ENCODE data around the gene FAM163A.

The FAM163A gene

GRCh38 chr1:179743679-179744400 is 749 bp downstream of the FAM163A start:
- no peak for TF ChIP-seq CTCF (IDR thresholded peaks at IDR 0.05; ENCODE audit: borderline replicate concordance, insufficient read depth, low read depth, low read length)
- no peak overlapping the region for H3K4me3 ChIP-seq (ENCODE audit: low read depth, low read length)

- no peak overlapping the region for H3K4me3 ChIP-seq (ENCODE audit: low read depth, low read length)
- TF ChIP-seq CTCF (IDR thresholded peaks at IDR 0.05; ENCODE audit: borderline replicate concordance, insufficient read depth, low read depth, low read length) = no peak
Observed at GRCh38 chr1:179744401-179745130, 1.5 kb downstream of the FAM163A start.

- TF ChIP-seq CTCF (IDR thresholded peaks at IDR 0.05; ENCODE audit: borderline replicate concordance, insufficient read depth, low read depth, low read length) = no peak
Observed at GRCh38 chr1:179745131-179745611, 2.1 kb downstream of the FAM163A start.

GRCh38 chr1:179745743-179746142 is 2.7 kb downstream of the FAM163A start:
- TF ChIP-seq CTCF (IDR thresholded peaks at IDR 0.05; ENCODE audit: borderline replicate concordance, insufficient read depth, low read depth, low read length) = no peak
- no peak overlapping the region for H3K4me3 ChIP-seq (ENCODE audit: low read depth, low read length)

More at GRCh38 chr1:179745131-179745611, 2.1 kb downstream of the FAM163A start:
- H3K4me3 ChIP-seq (ENCODE audit: low read depth, low read length) = no peak overlapping the region

- H3K4me3 ChIP-seq (ENCODE audit: low read depth, low read length) = no peak overlapping the region
- TF ChIP-seq CTCF (IDR thresholded peaks at IDR 0.05; ENCODE audit: borderline replicate concordance, insufficient read depth, low read depth, low read length) = no peak
Observed at GRCh38 chr1:179747611-179748010, 4.5 kb downstream of the FAM163A start.

- H3K4me3 ChIP-seq (ENCODE audit: low read depth, low read length) = no peak overlapping the region
- no peak for TF ChIP-seq CTCF (IDR thresholded peaks at IDR 0.05; ENCODE audit: borderline replicate concordance, insufficient read depth, low read depth, low read length)
Observed at GRCh38 chr1:179748772-179749171, 5.7 kb downstream of the FAM163A start.
